Esophagus muscularis mucosa (tissue), 4 donors: ENCODE results near the gene LYPLA2. TPM values are rescaled to one million over a fixed set of nuclear protein-coding genes. Genes with fewer than 3 reads are reported as not detected.

ENCODE experiments used
- DNase-seq: peaks from one replicate; pipeline ENCODE4 v3.0.0-alpha.2; 2017; ENCODE audit errors: extremely low spot score
- H3K27ac ChIP-seq, 4 donors: fragments of 200-600 bp; sonication (generic); replicated peaks in 1 of 4; 1 replicate in 3 of 4; 2 replicates in 1 of 4; pipeline ENCODE4 v1.5.1; 2016 to 2019; ENCODE audit warnings: mild to moderate bottlenecking in 1 of 4
- H3K27me3 ChIP-seq, 4 donors: fragments of 200-600 bp; sonication (generic); one replicate each; pipeline versions ENCODE4 v1.5.1 to v1.6.0; 2016 to 2019
- H3K36me3 ChIP-seq, 4 donors: fragments of 200-600 bp; sonication (generic); one replicate each; pipeline ENCODE4 v1.5.1; 2016 to 2019
- H3K4me1 ChIP-seq, 4 donors: fragments of 200-600 bp; sonication (generic); one replicate each; pipeline ENCODE4 v1.5.1; 2016 to 2019
- H3K4me3 ChIP-seq, 4 donors: fragments of 200-600 bp; sonication (generic); 1 replicate in 2 of 4; 2 replicates in 2 of 4; pipeline ENCODE4 v1.5.1; 2016 to 2019; ENCODE audit warnings: mild to moderate bottlenecking in 4 of 4, moderate library complexity in 1 of 4
- H3K9me3 ChIP-seq, 4 donors: fragments of 200-600 bp; sonication (generic); 1 replicate in 3 of 4; 2 replicates in 1 of 4; pipeline ENCODE4 v1.5.1; 2016 to 2019
- CTCF ChIP-seq, 3 experiments: fragments of 200-600 bp in 2 of 3; fragments of 450-650 bp in 1 of 3; sonication (generic) in 2 of 3; IDR thresholded peaks; one replicate each; pipeline ENCODE4 v1.5.1; 2017 to 2019; ENCODE audit warnings: antibody characterized with exemption in 3 of 3, mild to moderate bottlenecking in 2 of 3, moderate library complexity in 1 of 3
- EP300 ChIP-seq: sonication (generic); formaldehyde crosslinking; IDR thresholded peaks from one replicate; pipeline ENCODE4 v1.6.1; 2017; ENCODE audit warnings: antibody characterized with exemption
- POLR2A ChIP-seq: fragments of 450-650 bp; IDR thresholded peaks from one replicate; pipeline ENCODE4 v1.6.1; 2017; ENCODE audit warnings: antibody characterized with exemption, moderate library complexity, mild to moderate bottlenecking, low read depth
- POLR2AphosphoS5 ChIP-seq, 2 donors: sonication (generic); formaldehyde crosslinking; IDR thresholded peaks; one replicate each; pipeline ENCODE4 v1.6.1; 2017; ENCODE audit warnings: antibody characterized with exemption in 2 of 2
- WGBS: methylation state at CpG from one replicate; pipeline ENCODE4 v1.1.5; 2018; 5-methylcytosine and 5-hydroxymethylcytosine counted together
- intact Hi-C: fragments of 100-400 bp; cut with DNase I; formaldehyde crosslinking; loops from one replicate; pipeline ENCODE4 v1.15.1; 2023
- total RNA-seq, 4 donors: library from RNA; depleted of rRNA; stranded (reverse); fragments of >200 nt; gene quantifications; one replicate each; pipeline versions ENCODE4 v1.1.0 to v1.2.1, GENCODE V29; 2016

Gene LYPLA2
- total RNA-seq, 4 donors from 2014 or later = 32.8 to 51.4 (median 40.8) TPM

- DNase-seq = no peak
- peaks cover 43 to 60% (median 49%) of the 10 kb centered on the region in 4 donors for H3K4me1 ChIP-seq
- WGBS = 73% methylated on average over 11 of the region's 17 CpGs
- no peak overlapping the region for H3K27ac ChIP-seq
- intact Hi-C loops = no loop called here
- TF ChIP-seq CTCF (IDR thresholded peaks at IDR 0.05) (no peak), POLR2AphosphoS5 (IDR thresholded peaks at IDR 0.05) (no peak), EP300 (no peak), POLR2A (no peak)
- H3K36me3 ChIP-seq = peaks cover 5 to 58% (median 53%) of the 10 kb centered on the region in 4 donors
- no peaks in the 10 kb centered on the region for H3K9me3 ChIP-seq
- no peak overlapping the region for H3K4me3 ChIP-seq
- H3K27me3 ChIP-seq = no peaks in the 10 kb centered on the region
Observed at GRCh38 chr1:23796466-23797271, 5.7 kb downstream of the LYPLA2 start.

DNA sequence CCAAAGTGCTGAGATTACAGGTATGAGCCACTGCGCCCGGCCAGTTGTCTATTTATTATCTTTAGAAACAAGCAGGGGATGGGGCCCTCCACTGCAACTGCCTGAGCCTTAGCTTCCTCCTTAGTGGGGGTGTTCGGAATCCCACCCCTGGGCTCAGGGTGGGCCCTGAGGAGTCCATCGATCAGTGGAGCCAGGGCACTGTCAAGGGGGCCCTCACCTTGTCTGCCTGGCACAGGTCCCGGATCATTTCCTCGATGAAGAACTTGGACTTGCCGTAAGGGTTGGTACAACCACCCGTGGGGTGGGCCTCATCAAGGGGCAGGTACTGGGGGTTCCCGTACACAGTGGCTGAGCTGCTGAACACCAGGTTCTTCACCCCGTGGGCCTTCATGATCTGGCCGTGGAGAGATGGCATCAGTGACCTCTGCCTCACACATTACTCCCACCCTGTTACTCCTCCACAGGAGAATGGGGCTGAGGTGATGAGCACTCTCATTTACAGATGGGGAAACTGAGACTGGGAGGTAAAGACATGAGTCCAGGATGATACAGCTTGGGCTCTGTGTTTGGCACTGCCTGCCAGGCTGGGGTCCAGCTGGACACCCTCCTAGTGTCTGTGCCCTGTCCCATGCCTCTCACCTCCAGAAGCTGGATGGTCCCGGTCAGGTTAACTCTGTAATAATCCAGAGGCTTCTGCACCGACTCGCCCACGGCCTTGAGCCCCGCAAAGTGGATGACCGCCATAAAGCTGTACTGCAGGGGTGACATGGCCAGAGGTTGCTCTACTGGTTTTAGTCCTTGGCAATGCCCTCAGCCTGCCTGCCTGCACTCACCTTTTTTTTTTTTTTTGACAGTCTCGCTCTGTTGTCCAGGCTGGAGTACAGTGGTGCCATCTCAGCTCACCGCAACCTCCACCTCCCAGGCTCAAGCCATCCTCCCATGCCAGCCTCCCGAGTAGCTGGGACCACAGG, 6.8 kb downstream of the LYPLA2 start:
- TF ChIP-seq POLR2AphosphoS5 (IDR thresholded peaks at IDR 0.05) (no peak), EP300 (no peak), POLR2A (no peak), CTCF (IDR thresholded peaks at IDR 0.05) (no peak)
- Histone ChIP-seq H3K4me1 (peaks cover 32 to 54% (median 42%) of the 10 kb centered on the region in 4 donors), H3K27ac (no peak overlapping the region), H3K9me3 (no peaks in the 10 kb centered on the region), H3K36me3 (peaks cover 5 to 57% (median 54%) of the 10 kb centered on the region in 4 donors), H3K27me3 (no peaks in the 10 kb centered on the region), H3K4me3 (no peak overlapping the region)
- intact Hi-C loops = no loop called here
- 87% methylated on average over 20 of the region's 20 CpGs for WGBS
- no peak for DNase-seq

DNA sequence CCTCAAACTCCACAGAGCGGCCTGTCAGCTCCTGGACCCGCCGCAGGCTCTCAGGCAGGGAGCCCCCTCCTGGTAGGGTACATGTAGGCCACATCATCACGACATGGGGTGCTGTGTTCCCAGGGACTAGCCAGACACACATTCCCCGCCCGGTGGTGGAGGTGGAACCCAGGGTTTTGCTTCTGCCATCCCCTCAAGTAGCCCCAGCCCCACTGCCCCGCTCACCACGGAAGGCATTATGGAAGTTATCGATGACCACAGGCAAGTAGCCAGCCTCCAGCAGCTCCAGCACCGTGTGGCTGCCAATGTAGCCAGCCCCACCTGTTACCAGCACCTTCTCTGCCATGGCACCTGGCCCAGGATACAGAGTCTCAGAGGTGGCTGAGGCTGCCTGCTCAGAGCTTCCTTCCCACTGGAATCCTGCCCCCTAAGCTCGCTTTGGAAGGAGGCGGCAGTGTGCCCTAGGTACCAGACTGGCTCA, 7.8 kb downstream of the LYPLA2 start:
- Histone ChIP-seq H3K36me3 (peaks cover 4 to 58% (median 49%) of the 10 kb centered on the region in 4 donors), H3K27ac (peak overlapping the region in 3 of 4 donors; percentile 49 to 96 (median 94)), H3K4me3 (peak overlapping the region in 1 of 4 donors; percentile 95), H3K4me1 (peaks cover 23 to 44% (median 33%) of the 10 kb centered on the region in 4 donors), H3K9me3 (no peaks in the 10 kb centered on the region), H3K27me3 (no peaks in the 10 kb centered on the region)
- DNase-seq = no peak
- intact Hi-C loops = no loop called here
- TF ChIP-seq POLR2A (no peak), EP300 (no peak), CTCF (IDR thresholded peaks at IDR 0.05) (no peak)
- 81% methylated on average over 12 of the region's 12 CpGs for WGBS

GRCh38 chr1:23799255-23799569, 8.3 kb downstream of the LYPLA2 start:
- Histone ChIP-seq H3K36me3 (peaks cover 0 to 58% (median 48%) of the 10 kb centered on the region in 4 donors), H3K9me3 (no peaks in the 10 kb centered on the region), H3K4me3 (peak overlapping the region; percentile 78 to 98 (median 92)), H3K27ac (peak overlapping the region; percentile 49 to 96 (median 92)), H3K27me3 (no peaks in the 10 kb centered on the region), H3K4me1 (peaks cover 21 to 39% (median 29%) of the 10 kb centered on the region in 4 donors)
- WGBS = 74% methylated on average over 4 of the region's 7 CpGs
- intact Hi-C loops = no loop called here
- TF ChIP-seq EP300 (no peak), CTCF (IDR thresholded peaks at IDR 0.05) (no peak), POLR2A (no peak), POLR2AphosphoS5 (IDR thresholded peaks at IDR 0.05) (no peak)
- DNase-seq = no peak
